HEK293 (cell line): ENCODE measurements around the gene MADD.

Experiments
- CTCF ChIA-PET: fragments of 350-600 bp; formaldehyde crosslinking; extraction: SDS; loops from one replicate; lab custom pipeline; 2021; ENCODE audit warnings: antibody characterized with exemption; lab: Yijun Ruan, JAX
- POLR2A ChIA-PET: fragments of 300-600 bp; formaldehyde crosslinking; extraction: SDS; loops from one replicate; lab custom pipeline; 2020; ENCODE audit warnings: antibody characterized with exemption, inconsistent platforms; lab: Yijun Ruan, JAX
- H3K27ac ChIP-seq: fragments of 200-500 bp; sonication (Bioruptor generic); 2 replicates; pipeline ENCODE4 v1.5.1; 2014; ENCODE audit warnings: low read depth, low read length, control low read depth, inconsistent platforms; ENCODE audit errors: extremely low read depth
- H3K36me3 ChIP-seq, 2 experiments: fragments of 200-500 bp in 1 of 2; sonication (Bioruptor generic) in 1 of 2; 1 replicate in 1 of 2; 2 replicates in 1 of 2; pipeline ENCODE4 v1.5.1; 2014 to 2017; ENCODE audit warnings: inconsistent platforms in 2 of 2, low read length in 2 of 2; ENCODE audit not compliant: control insufficient read depth in 2 of 2, insufficient read depth in 1 of 2
- H3K4me1 ChIP-seq: fragments of 200-500 bp; sonication (Bioruptor generic); 2 replicates; pipeline ENCODE4 v1.5.1; 2014; ENCODE audit warnings: mild to moderate bottlenecking, low read length, inconsistent platforms; ENCODE audit not compliant: control insufficient read depth, insufficient read depth
- H3K4me3 ChIP-seq: 2 replicates; pipeline ENCODE4 v1.5.1; 2011; ENCODE audit warnings: low read depth, mild to moderate bottlenecking, control low read depth, low read length, moderate library complexity
- H3K9me3 ChIP-seq: fragments of 200-500 bp; sonication (Bioruptor generic); 2 replicates; pipeline ENCODE4 v1.5.1; 2014; ENCODE audit warnings: low read depth, low read length, inconsistent platforms; ENCODE audit not compliant: control insufficient read depth, insufficient read depth
- GLI2 ChIP-seq: fragments of 450-650 bp; formaldehyde crosslinking; IDR thresholded peaks from 2 replicates; pipeline ENCODE4; 2017; ENCODE audit warnings: missing biosample characterization, missing genetic modification characterization, low read depth, borderline replicate concordance
- RBAK ChIP-seq: fragments of 450-650 bp; formaldehyde crosslinking; IDR thresholded peaks from 2 replicates; pipeline ENCODE4 v1.5.1; 2016; ENCODE audit warnings: missing biosample characterization, missing genetic modification characterization
- REPIN1 ChIP-seq: fragments of 450-650 bp; formaldehyde crosslinking; IDR thresholded peaks from 2 replicates; pipeline ENCODE4 v1.5.1; 2017; ENCODE audit warnings: missing biosample characterization, missing genetic modification characterization, low read depth
- SALL2 ChIP-seq: fragments of 450-650 bp; formaldehyde crosslinking; IDR thresholded peaks from 2 replicates; pipeline ENCODE4 v1.5.0; 2017; ENCODE audit warnings: missing biosample characterization, mild to moderate bottlenecking, missing genetic modification characterization, borderline replicate concordance
- TRIM28 ChIP-seq: IDR thresholded peaks from 2 replicates; pipeline ENCODE4 v1.6.1; 2011; ENCODE audit warnings: low read length, control low read depth, borderline replicate concordance
- ZBTB26 ChIP-seq: fragments of 450-650 bp; formaldehyde crosslinking; optimal IDR thresholded peaks from 2 replicates; pipeline ENCODE3; 2016; ENCODE audit warnings: missing biosample characterization, mild to moderate bottlenecking, missing genetic modification characterization
- ZNF10 ChIP-seq: fragments of 450-650 bp; formaldehyde crosslinking; IDR thresholded peaks from 2 replicates; pipeline ENCODE4 v1.5.1; 2017; ENCODE audit warnings: missing biosample characterization, missing genetic modification characterization
- ZNF114 ChIP-seq: fragments of 450-650 bp; formaldehyde crosslinking; IDR thresholded peaks from 2 replicates; pipeline ENCODE4 v1.5.0; 2017; ENCODE audit warnings: missing biosample characterization, missing genetic modification characterization
- ZNF121 ChIP-seq: fragments of 450-650 bp; formaldehyde crosslinking; IDR thresholded peaks from 2 replicates; pipeline ENCODE4 v1.5.1; 2016; ENCODE audit warnings: missing biosample characterization, missing genetic modification characterization
- ZNF148 ChIP-seq: fragments of 450-650 bp; formaldehyde crosslinking; IDR thresholded peaks from 2 replicates; pipeline ENCODE4 v1.5.0; 2017; ENCODE audit warnings: missing biosample characterization, missing genetic modification characterization, borderline replicate concordance
- ZNF169 ChIP-seq: fragments of 450-650 bp; formaldehyde crosslinking; IDR thresholded peaks from 2 replicates; pipeline ENCODE4 v1.5.1; 2016; ENCODE audit warnings: missing biosample characterization, missing genetic modification characterization
- ZNF221 ChIP-seq: fragments of 450-650 bp; formaldehyde crosslinking; IDR thresholded peaks from 2 replicates; pipeline ENCODE4 v1.5.1; 2017; ENCODE audit warnings: missing biosample characterization, missing genetic modification characterization, borderline replicate concordance
- ZNF23 ChIP-seq: fragments of 450-650 bp; formaldehyde crosslinking; IDR thresholded peaks from 2 replicates; pipeline ENCODE4 v1.5.1; 2016; ENCODE audit warnings: missing biosample characterization, missing genetic modification characterization, borderline replicate concordance
- ZNF416 ChIP-seq: fragments of 450-650 bp; formaldehyde crosslinking; IDR thresholded peaks from 2 replicates; pipeline ENCODE4 v1.5.1; 2016; ENCODE audit warnings: missing biosample characterization, missing genetic modification characterization
- ZNF510 ChIP-seq: fragments of 450-650 bp; formaldehyde crosslinking; IDR thresholded peaks from 2 replicates; pipeline ENCODE4 v1.5.1; 2018; ENCODE audit warnings: mild to moderate bottlenecking, missing genetic modification characterization, missing biosample characterization; ENCODE audit not compliant: insufficient replicate concordance
- ZNF600 ChIP-seq: fragments of 450-650 bp; formaldehyde crosslinking; IDR thresholded peaks from 2 replicates; pipeline ENCODE4 v1.5.1; 2016; ENCODE audit warnings: missing biosample characterization, missing genetic modification characterization
- ZNF654 ChIP-seq: fragments of 450-650 bp; formaldehyde crosslinking; IDR thresholded peaks from 2 replicates; pipeline ENCODE4 v1.5.1; 2016; ENCODE audit warnings: low read depth, missing biosample characterization, missing genetic modification characterization
- ZNF670 ChIP-seq: fragments of 450-650 bp; formaldehyde crosslinking; IDR thresholded peaks from 2 replicates; pipeline ENCODE4 v1.5.1; 2016; ENCODE audit warnings: missing biosample characterization, missing genetic modification characterization, low read depth
- ZNF837 ChIP-seq: fragments of 450-650 bp; formaldehyde crosslinking; IDR thresholded peaks from 2 replicates; pipeline ENCODE4 v1.5.1; 2016; ENCODE audit warnings: missing biosample characterization, missing genetic modification characterization

The MADD gene

GRCh38 chr11:47234669-47235100 lies 35.2 kb upstream of the MADD start:
- H3K27ac ChIP-seq: no peak overlapping the region
- peaks cover 16 to 90% of the 10 kb centered on the region in 2 experiments for H3K36me3 ChIP-seq
- ChIA-PET POLR2A (interaction anchor here (1.1 to 6.8 kb wide), 4 partner anchors 8 to 25 kb away, joined by 3 to 61 read pairs (median 6); partner anchors contain the start of gene ACP2), CTCF (interaction anchor here (1.0 to 1.6 kb wide), 4 partner anchors 31 to 120 kb away, joined by 3 to 6 read pairs (median 4); partner anchors contain the start of gene ARFGAP2)
- no peak overlapping the region for H3K4me3 ChIP-seq
- no peak for TF ChIP-seq TRIM28
- no peak for TF ChIP-seq REPIN1
- TF ChIP-seq ZNF654: no peak
- no peak for TF ChIP-seq ZNF169 (tag by site-specific recombination)
- no peak for TF ChIP-seq ZNF121 (tag by site-specific recombination)
- TF ChIP-seq ZNF416 (tag by site-specific recombination): no peak
- no peak for TF ChIP-seq ZNF600 (tag by site-specific recombination)
- H3K4me1 ChIP-seq: no peaks in the 10 kb centered on the region
- H3K9me3 ChIP-seq: no peaks in the 10 kb centered on the region

- H3K9me3 ChIP-seq: no peaks in the 10 kb centered on the region
- no peaks in the 10 kb centered on the region for H3K4me1 ChIP-seq
- peaks cover 12 to 90% of the 10 kb centered on the region in 2 experiments; a peak in 2 of 3 replicates for H3K36me3 ChIP-seq
- ChIA-PET CTCF (interaction anchor here (0.6 to 1.6 kb wide), 4 partner anchors 14 to 58 kb away, joined by 4 to 6 read pairs (median 4); partner anchors contain the start of gene ARFGAP2), POLR2A (interaction anchor here (1.1 to 6.8 kb wide), 3 partner anchors 12 to 24 kb away, joined by 3 to 61 read pairs (median 3); partner anchors contain the start of gene ACP2)
- H3K4me3 ChIP-seq: no peak overlapping the region
- H3K27ac ChIP-seq: no peak overlapping the region
- TF ChIP-seq ZNF600 (tag by site-specific recombination): 0 out of 2 replicates have a peak, but pooled peaks have one; percentile 18
- TF ChIP-seq SALL2: no peak
Measured at GRCh38 chr11:47235163-47235562, 34.8 kb upstream of the MADD start.

GRCh38 chr11:47236482-47236881 lies 33.5 kb upstream of the MADD start:
- ChIA-PET POLR2A (interaction anchor here (0.7 to 6.8 kb wide), 7 partner anchors 11 to 57 kb away, joined by 3 to 61 read pairs (median 4); partner anchors contain the start of genes ACP2 and DDB2), CTCF (interaction anchor here (0.6 to 1.4 kb wide), 8 partner anchors 8 to 118 kb away, joined by 3 to 6 read pairs (median 4); no protein-coding TSS in a partner anchor)
- H3K9me3 ChIP-seq: no peaks in the 10 kb centered on the region
- no peak overlapping the region for H3K4me3 ChIP-seq
- H3K27ac ChIP-seq: no peak overlapping the region
- TF ChIP-seq RBAK (tag by site-specific recombination) (no peak), ZNF23 (tag by site-specific recombination) (no peak), ZBTB26 (no peak), ZNF221 (tag by site-specific recombination) (no peak), ZNF837 (no peak), ZNF670 (tag by site-specific recombination) (no peak), ZNF10 (no peak), ZNF114 (tag by site-specific recombination) (no peak), ZNF148 (no peak), GLI2 (tag by site-specific recombination) (no peak), ZNF510 (tag by site-specific recombination) (no peak)
- no peaks in the 10 kb centered on the region for H3K4me1 ChIP-seq
- H3K36me3 ChIP-seq: peaks cover 13 to 88% of the 10 kb centered on the region in 2 experiments
